Activated CD8-positive, alpha-beta memory T cell treated with anti-CD3 and anti-CD28 coated beads, Interleukin-2, amount 50 U/mL, for 4 hours (primary cell): ENCODE data around the gene C9orf43.
"Not testable (repeated sequence)": the region's sequence is repeated elsewhere in the genome, so short reads cannot be mapped to it uniquely, and the experiment has no call there.

Source experiments
- DNase-seq: peaks from one replicate; pipeline ENCODE4 v3.0.0-alpha.2; 2020

The C9orf43 gene

GRCh38 chr9:113421726-113422125 is 11.2 kb downstream of the C9orf43 start:
- DNase-seq, result no peak

- no peak for DNase-seq
These were observed 14.5 kb downstream of the C9orf43 start for GRCh38 chr9:113425072-113425471.

DNA sequence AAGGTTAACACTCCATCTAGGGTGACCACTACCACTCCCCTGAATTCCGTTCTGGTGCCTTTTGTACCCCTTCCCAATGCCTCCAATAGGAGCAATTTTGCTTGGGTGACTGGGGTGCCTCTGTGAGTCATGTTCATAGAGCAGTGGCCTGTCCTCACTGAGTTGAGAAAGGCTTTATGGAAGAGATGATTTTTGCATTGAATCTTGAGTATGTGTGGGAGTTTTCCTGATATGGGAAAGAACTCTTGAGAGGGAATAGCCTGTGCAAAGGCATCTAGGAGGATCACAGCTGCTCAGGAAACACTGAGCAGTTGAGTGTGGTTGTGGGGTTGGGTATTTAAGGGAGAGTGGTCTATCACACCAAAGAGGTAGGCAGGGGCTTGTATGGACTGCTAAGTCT is 16.2 kb downstream of the C9orf43 start:
- no peak for DNase-seq

GRCh38 chr9:113427629-113428028 is 17.1 kb downstream of the C9orf43 start:
- DNase-seq, result no peak

DNA sequence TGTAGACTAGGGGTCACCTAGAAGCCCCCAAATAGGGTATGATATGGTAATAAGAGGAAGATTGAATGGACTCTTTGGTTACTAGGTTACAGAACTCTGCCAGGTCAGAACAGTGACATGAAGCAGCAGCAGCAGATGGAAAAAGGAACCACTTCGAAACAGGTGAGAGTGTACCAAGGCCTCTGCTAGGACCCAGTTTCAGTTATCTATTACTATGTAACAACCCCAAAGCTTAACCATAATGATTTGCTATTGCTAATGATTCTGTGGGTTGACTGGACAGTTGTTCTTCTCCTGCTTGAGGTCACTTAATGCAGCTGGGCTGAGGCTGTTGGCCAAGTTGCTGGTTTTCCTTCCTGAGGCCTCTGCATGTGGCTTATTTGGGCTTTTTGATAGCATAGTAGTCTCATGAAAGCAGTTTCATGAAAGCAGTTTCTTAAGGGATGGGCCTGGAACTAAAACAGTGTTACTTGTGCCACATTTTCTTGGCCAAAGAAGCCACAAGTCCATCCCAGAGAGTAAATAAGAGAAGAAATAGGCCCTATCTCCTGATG is 17.6 kb downstream of the C9orf43 start:
- DNase-seq, result no peak

- no peak for DNase-seq
These were observed 20.6 kb downstream of the C9orf43 start for GRCh38 chr9:113431191-113431590.

- DNase-seq, result no peak
These were observed 26.4 kb downstream of the C9orf43 start for GRCh38 chr9:113436728-113437515.

GRCh38 chr9:113437716-113438115 is 27.2 kb downstream of the C9orf43 start:
- DNase-seq, result not testable (repeated sequence)

DNA sequence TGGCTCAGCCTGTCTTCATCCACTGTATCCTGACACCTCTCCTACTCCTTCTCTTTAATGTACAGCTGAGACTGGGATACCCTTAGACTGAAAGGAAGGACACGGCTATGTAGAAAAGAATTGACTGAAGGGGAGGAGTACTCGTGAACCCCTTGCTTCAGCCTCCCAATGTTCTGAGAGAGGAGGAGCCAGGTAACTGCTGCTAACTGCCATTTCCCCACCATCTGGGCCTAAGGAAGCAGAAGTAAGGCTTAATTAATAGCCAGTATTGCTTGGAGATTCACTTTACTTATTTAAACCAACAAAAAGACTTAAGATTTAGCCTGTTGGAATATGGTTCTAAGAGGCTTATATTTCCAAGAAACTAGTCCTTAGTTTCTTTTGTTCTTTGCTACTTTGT is 34.2 kb downstream of the C9orf43 start:
- DNase-seq, result no peak

DNA sequence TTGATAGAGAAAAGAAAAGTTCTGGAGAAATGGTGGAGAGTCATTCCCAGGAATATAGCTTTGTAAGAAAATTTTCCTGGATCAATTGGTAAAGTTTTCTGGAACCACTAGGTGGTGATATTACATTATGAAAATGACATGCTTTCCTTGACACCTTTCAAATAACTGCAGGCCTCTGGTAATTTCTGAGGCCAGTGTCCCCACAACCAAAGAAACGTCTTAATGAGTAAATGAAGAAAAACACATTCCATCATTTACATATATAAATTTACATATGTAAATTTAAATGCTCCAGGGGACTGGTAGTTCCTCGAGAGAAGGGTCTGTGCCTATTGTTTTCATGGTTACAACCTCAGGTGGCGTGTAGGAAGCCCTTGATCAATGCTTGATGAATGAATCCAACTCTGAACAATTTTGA is 35.8 kb downstream of the C9orf43 start:
- no peak for DNase-seq

DNA sequence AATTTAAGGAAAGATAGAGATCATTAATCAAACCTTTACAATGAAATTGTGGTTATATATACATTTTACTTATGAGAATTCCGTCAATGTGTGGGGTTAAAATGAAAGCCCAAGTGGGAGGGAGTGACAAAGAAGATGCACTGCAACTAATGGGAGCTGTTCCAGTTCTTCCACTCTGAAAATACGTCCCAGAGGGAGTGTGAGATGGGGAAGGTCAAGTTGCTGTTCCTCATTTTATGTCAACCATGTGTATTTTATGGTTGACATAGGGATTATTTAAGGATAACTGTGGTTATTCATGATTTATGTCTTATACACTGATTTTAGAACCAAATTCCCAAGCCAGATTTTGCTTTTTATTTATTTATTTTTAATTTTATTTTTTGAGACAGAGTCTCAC is 38.8 kb downstream of the C9orf43 start:
- DNase-seq, result no peak

DNA sequence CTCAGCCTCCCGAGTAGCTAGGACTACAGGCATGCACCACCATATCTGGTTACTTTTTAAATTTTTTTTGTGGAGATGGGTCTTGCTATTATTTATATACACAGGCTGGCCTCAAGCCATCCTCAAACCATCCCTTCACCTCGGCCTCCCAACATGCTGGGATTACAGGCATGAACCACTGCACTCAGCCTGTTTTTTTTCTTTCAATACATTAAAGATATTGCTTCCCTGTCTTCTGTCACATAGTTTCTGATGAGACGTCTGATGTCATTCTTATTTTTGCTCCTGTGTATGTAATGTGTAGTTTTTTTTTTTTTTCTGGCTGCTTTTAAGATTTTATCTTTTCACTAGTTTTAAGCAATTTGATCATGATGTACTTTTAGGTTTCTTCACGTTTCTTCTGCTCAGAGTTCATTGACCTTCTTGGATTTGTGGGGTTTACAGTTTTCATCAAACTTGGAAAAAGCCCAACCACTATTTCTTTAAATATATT is 41.6 kb downstream of the C9orf43 start:
- no peak for DNase-seq

GRCh38 chr9:113454914-113455761 is 44.6 kb downstream of the C9orf43 start:
- DNase-seq, result no peak

DNA sequence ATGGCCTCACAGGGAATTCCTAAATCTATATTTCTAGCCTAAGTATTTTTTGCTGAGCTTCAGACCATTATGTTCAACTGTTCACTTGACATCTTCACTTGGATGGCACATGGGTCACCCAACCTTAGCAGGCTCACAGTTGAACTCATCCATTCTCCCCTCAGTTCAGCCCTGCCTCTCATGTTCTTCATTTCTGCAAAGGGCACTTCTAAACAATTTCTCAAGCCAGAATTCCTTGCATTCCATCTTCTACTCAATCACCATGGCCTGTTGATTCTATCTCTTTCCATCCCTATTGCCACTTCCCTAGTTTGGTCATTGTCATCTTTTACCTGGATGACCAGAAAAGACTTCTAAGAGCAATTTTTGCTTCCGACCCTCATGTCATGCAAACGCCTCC is 45.7 kb downstream of the C9orf43 start:
- no peak for DNase-seq

GRCh38 chr9:113461285-113461684 is 50.7 kb downstream of the C9orf43 start:
- no peak for DNase-seq

DNA sequence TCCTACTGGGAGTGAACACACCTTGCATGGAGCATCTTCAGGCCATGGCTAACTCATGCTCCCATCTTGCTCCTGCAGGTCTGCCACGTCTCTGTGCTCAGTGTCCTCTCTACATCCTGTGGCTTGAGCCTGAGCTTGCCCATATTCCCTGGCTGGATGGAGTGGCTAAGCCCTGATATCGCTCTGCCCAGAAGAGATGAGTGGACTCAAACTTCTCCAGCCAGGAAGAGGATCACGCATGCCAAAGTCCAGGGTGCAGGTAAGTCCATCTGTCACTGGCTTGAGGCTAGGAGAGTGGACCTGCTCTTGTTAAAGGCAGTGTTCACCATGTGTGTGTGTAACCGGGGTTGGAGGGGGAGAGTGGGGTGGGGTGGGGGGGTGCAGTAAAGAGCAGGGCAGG is 51.4 kb downstream of the C9orf43 start:
- no peak for DNase-seq

- no peak for DNase-seq
These were observed 52.3 kb downstream of the C9orf43 start for GRCh38 chr9:113462781-113463286.

DNA sequence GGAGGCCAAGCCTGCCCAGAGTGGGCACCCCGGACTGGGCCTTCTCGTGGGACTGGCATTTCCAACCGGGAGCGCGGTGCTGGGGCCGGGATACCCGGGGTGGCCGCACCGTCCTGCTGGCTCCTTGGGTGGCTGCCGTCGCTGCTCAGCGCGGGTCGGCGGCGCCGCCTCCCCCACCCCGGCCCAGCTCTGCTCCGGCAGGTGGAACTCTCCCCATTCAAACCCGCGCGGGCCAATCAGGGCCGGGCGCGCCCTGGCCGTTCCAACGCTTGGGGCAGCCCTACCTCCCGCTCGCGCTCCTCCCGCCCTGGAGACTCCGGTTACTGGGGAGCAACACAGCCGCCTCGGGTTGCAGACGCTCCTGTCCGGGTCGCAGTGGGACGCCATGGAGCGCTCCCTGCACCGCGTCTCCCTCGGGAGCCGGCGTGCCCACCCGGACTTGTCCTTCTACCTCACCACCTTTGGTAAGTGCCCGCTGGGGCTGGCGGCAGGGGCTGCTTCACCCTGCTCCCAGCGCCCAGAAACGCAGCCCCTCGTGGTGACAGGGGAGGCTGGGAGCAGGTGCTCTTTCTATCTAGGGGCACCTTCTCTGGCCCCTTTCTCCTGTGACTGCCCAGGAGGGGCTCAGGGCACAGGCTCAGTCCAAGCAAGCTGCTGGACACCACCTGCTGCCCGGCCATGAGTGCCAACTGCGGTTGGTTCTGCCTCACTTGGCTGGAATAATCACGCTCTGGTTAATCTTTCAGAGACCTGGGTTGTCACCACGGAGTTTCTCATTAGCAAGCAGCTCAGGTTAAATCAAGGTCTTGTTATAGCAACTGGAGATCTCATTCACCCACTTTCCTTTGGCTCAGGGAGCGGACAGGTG is 53.1 kb downstream of the C9orf43 start, which contains the start of gene RGS3:
Gene RGS3, plus strand, starts transcription at position 310 of the 868 bp plus-strand sequence. Its CDS starts 76 bp downstream, at position 386.
- no peak for DNase-seq

DNA sequence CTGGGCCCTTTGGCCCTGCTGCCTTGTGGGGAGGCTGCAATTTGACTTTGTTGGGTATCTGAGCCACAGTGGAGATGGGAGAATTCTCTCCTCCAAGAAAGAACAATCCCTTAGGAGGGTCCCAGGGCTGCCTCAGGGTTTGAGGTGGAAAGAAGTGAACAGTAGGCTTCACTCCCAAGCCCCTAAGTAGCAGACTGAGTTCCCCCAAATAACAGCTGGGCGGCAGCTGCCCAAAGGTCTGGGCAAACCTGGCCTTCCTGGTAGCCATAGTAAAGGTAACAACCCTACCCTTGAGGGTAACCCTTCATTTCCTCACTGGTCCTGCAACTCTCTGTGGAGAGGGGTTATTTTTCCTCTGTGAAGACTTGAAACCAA is 53.7 kb downstream of the C9orf43 start:
- DNase-seq, result no peak

DNA sequence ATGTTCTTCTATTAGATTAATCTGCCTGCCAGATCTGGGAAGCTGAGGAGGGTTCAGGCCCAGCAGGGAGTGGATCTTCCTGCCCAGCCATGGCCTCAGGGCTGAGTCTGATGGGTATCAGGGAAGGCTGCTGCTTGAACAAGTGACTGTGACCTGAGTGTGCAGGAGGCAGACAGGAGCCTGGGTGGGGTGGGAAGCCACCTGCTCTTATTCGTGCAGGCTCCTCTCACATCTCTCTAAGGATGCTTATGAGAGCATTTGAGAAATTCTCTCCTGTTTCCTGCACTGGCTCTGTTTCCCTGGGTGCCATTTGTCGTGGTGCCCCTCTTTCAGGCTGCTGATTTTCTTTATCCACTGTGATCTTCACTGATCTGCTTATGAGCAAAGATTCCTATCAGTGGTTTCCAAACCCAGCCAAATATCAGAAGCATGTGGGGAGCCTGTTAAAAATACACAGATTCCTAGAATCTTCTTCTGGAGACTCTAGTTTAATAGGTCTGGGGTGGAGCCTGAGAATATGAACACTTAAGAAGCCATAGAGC is 55.1 kb downstream of the C9orf43 start:
- DNase-seq, result no peak

DNA sequence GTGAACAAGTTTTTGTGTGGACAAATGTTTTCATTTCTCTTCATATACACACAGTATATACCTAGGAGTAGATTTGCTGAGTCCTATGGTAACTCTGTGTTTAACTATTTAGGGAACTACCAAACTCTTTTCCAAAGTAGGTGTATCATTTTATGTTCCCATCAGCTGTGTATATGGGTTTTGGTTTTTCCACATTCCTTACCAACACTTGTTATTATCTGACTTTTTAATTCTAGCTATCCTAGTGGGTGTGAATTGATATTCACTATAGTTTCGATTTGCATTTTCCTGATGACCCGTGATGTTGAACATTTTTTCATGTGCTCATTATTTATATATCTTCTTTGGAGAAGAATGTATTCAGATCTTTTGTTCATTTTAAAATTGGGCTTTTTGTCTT is 56.6 kb downstream of the C9orf43 start:
- DNase-seq, result no peak
